ENCODE data around the gene BPIFB3.

Gene BPIFB3

GRCh38 chr20:33053291-33054106, at the start of gene BPIFB3:
TSS of gene BPIFB3 (plus strand) at chr20:33053903. CDS start at chr20:33055436, 1,533 bp downstream.
- DNase-seq: no peak

- no peak for DNase-seq
Observed at GRCh38 chr20:33004141-33004751, 49.5 kb upstream of the BPIFB3 start, which contains the start of gene SUN5. TSS of gene SUN5 (minus strand) at chr20:33004433. CDS start at chr20:33004340, 93 bp downstream.

- no peak for DNase-seq
Observed at GRCh38 chr20:33005132-33005566, 48.6 kb upstream of the BPIFB3 start.

GRCh38 chr20:33005908-33006775, 47.6 kb upstream of the BPIFB3 start:
- DNase-seq: no peak

- DNase-seq: no peak
Observed at GRCh38 chr20:33006776-33007375, 46.8 kb upstream of the BPIFB3 start.

- no peak for DNase-seq
Observed at GRCh38 chr20:33007376-33008335, 46.0 kb upstream of the BPIFB3 start, which contains the start of gene BPIFB2. TSS of gene BPIFB2 (plus strand) at chr20:33007704. CDS start at chr20:33008575, 871 bp downstream.

GRCh38 chr20:33008336-33009213, 45.1 kb upstream of the BPIFB3 start:
- no peak for DNase-seq

GRCh38 chr20:33009214-33010132, 44.2 kb upstream of the BPIFB3 start:
- no peak for DNase-seq

GRCh38 chr20:33010133-33010504, 43.6 kb upstream of the BPIFB3 start:
- DNase-seq: no peak

- no peak for DNase-seq
Observed at GRCh38 chr20:33010674-33011449, 42.8 kb upstream of the BPIFB3 start.

GRCh38 chr20:33012327-33013189, 41.1 kb upstream of the BPIFB3 start:
- DNase-seq: no peak

GRCh38 chr20:33013701-33014326, 39.9 kb upstream of the BPIFB3 start:
- DNase-seq: no peak

GRCh38 chr20:33014336-33015113, 39.2 kb upstream of the BPIFB3 start:
- no peak for DNase-seq

- DNase-seq: no peak
Observed at GRCh38 chr20:33015114-33015484, 38.6 kb upstream of the BPIFB3 start.

GRCh38 chr20:33015700-33016580, 37.8 kb upstream of the BPIFB3 start:
- no peak for DNase-seq

Measured in amniotic stem cell (primary cell).